ENCODE data around the gene STXBP6. TPM values are rescaled to one million over a fixed set of nuclear protein-coding genes. Genes with fewer than 3 reads are reported as not detected.
"Not testable (repeated sequence)": the region's sequence is repeated elsewhere in the genome, so short reads cannot be mapped to it uniquely, and the experiment has no call there.

Gene STXBP6
- total RNA-seq, 2 donors from 2014 or later: 20.1 to 28.3 TPM

- peaks cover 55% of the 10 kb centered on the region for H3K4me1 ChIP-seq
- H3K27me3 ChIP-seq: no peaks in the 10 kb centered on the region
- no peak for TF ChIP-seq POLR2A (IDR thresholded peaks at IDR 0.05)
- TF ChIP-seq, protein P1, sequence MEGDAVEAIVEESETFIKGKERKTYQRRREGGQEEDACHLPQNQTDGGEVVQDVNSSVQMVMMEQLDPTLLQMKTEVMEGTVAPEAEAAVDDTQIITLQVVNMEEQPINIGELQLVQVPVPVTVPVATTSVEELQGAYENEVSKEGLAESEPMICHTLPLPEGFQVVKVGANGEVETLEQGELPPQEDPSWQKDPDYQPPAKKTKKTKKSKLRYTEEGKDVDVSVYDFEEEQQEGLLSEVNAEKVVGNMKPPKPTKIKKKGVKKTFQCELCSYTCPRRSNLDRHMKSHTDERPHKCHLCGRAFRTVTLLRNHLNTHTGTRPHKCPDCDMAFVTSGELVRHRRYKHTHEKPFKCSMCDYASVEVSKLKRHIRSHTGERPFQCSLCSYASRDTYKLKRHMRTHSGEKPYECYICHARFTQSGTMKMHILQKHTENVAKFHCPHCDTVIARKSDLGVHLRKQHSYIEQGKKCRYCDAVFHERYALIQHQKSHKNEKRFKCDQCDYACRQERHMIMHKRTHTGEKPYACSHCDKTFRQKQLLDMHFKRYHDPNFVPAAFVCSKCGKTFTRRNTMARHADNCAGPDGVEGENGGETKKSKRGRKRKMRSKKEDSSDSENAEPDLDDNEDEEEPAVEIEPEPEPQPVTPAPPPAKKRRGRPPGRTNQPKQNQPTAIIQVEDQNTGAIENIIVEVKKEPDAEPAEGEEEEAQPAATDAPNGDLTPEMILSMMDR (IDR thresholded peaks at IDR 0.05): no peak
- no peak for DNase-seq
- H3K36me3 ChIP-seq (replicated peaks in 1 of 2; ENCODE audit: insufficient read depth in 1 of 2, low read depth in 2 of 2): no peaks in the 10 kb centered on the region
- H3K27ac ChIP-seq: peak overlapping the region in 3 of 4 donors; percentile 58 to 83 (median 70)
- intact Hi-C loops (cut with DNase I): no loop called here
- WGBS, 2 donors: 13 to 14% methylated on average over 2 of the region's 2 CpGs
- H3K9me3 ChIP-seq: no peaks in the 10 kb centered on the region
- H3K4me3 ChIP-seq: no peak overlapping the region
- ATAC-seq: no peak
These were observed 85.4 kb downstream of the STXBP6 start for GRCh38 chr14:24964591-24964990.

- Histone ChIP-seq H3K27ac (no peak overlapping the region), H3K27me3 (no peaks in the 10 kb centered on the region), H3K36me3 (replicated peaks in 1 of 2; ENCODE audit: insufficient read depth in 1 of 2, low read depth in 2 of 2) (no peaks in the 10 kb centered on the region), H3K4me3 (no peak overlapping the region), H3K4me1 (peaks cover 58% of the 10 kb centered on the region), H3K9me3 (no peaks in the 10 kb centered on the region)
- TF ChIP-seq, protein P1 (IDR thresholded peaks at IDR 0.05): no peak
- no peak for TF ChIP-seq POLR2A (IDR thresholded peaks at IDR 0.05)
- intact Hi-C loops (cut with DNase I): no loop called here
- DNase-seq (no peak), ATAC-seq (no peak)
- WGBS, 2 donors: 91 to 100% methylated on average over 2 of the region's 2 CpGs
These were observed 85.9 kb downstream of the STXBP6 start for GRCh38 chr14:24964048-24964447.

GRCh38 chr14:24962118-24962517 lies 87.8 kb downstream of the STXBP6 start:
- ATAC-seq, H3K27ac ChIP-seq: not testable (repeated sequence)
- 94 to 95% methylated on average over 6 of the region's 6 CpGs for WGBS, 2 donors

DNA sequence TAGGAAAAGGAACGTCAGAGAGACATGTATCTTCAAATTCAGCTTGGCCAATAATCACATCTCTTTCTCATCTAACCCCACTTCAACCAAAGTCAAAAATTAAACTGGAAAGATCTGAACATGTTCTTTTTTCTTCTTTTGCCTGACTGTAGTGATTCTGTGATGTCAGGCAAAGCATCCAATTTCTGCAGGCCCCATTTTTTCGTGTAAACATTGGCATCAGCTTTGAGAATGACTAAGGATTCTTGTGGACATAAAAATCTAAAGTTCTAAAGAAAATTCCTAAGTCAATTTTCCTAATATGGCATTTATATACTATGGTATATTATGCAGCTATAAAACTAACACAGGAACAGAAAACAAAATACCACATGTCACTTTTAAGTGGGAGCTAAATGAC lies 89.1 kb downstream of the STXBP6 start:
- TF ChIP-seq POLR2A (IDR thresholded peaks at IDR 0.05): no peak
- TF ChIP-seq, protein P1 (IDR thresholded peaks at IDR 0.05): no peak
- Histone ChIP-seq H3K27ac (no peak overlapping the region), H3K27me3 (no peaks in the 10 kb centered on the region)

More at GRCh38 chr14:24962118-24962517, 87.8 kb downstream of the STXBP6 start:
- H3K36me3 ChIP-seq (replicated peaks in 1 of 2; ENCODE audit: insufficient read depth in 1 of 2, low read depth in 2 of 2); intact Hi-C loops (cut with DNase I); H3K9me3 ChIP-seq; H3K4me3 ChIP-seq; DNase-seq; H3K27me3 ChIP-seq: not testable (repeated sequence)
- peaks cover 63% of the 10 kb centered on the region for H3K4me1 ChIP-seq

DNA sequence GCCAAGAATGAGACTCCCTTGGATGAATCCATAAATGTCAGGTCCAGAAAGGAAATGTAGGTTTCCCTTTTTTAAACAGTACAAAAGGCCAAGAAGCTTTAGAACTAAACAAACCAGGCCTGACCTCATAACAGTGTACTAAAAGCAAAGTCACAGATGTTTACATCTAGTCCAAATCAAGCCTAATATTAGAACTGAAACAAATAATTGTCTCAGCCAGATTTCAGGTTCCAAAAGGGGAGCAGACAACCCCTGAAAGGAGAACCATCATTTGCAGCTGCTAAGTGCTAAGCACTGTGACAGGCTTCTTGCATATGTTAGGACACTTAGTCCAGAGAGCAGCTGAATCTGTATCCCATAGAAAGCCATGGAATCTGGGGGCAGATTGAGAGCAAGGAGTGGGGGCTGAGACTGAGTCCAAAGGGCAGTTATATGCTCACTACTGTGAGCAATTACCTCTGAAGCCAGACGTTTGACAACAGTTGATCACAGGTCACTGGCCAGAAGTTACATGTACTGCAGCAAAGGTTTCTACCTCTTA lies 90.1 kb downstream of the STXBP6 start:
- TF ChIP-seq, protein P1 (IDR thresholded peaks at IDR 0.05): no peak
- TF ChIP-seq POLR2A (IDR thresholded peaks at IDR 0.05): no peak
- Histone ChIP-seq H3K4me1 (peaks cover 40% of the 10 kb centered on the region), H3K4me3 (no peak overlapping the region), H3K9me3 (no peaks in the 10 kb centered on the region), H3K27me3 (no peaks in the 10 kb centered on the region), H3K27ac (no peak overlapping the region), H3K36me3 (replicated peaks in 1 of 2; ENCODE audit: insufficient read depth in 1 of 2, low read depth in 2 of 2) (no peaks in the 10 kb centered on the region)
- 9 to 10% methylated on average over 1 of the region's 1 CpG for WGBS, 2 donors
- intact Hi-C loops (cut with DNase I): no loop called here
- DNase-seq: no peak
- peak; percentile 42 for ATAC-seq

More for the DNA sequence above, 89.1 kb downstream of the STXBP6 start:
- intact Hi-C loops (cut with DNase I): no loop called here
- DNase-seq (no peak), ATAC-seq (no peak)
- 51 to 56% methylated on average over 2 of the region's 2 CpGs for WGBS, 2 donors
- Histone ChIP-seq H3K36me3 (replicated peaks in 1 of 2; ENCODE audit: insufficient read depth in 1 of 2, low read depth in 2 of 2) (no peaks in the 10 kb centered on the region), H3K4me1 (peaks cover 50% of the 10 kb centered on the region), H3K9me3 (no peaks in the 10 kb centered on the region), H3K4me3 (no peak overlapping the region)

Data from body of pancreas (tissue), 4 donors.